ENCODE results near the gene JAZF1.

- TF ChIP-seq, protein P1, sequence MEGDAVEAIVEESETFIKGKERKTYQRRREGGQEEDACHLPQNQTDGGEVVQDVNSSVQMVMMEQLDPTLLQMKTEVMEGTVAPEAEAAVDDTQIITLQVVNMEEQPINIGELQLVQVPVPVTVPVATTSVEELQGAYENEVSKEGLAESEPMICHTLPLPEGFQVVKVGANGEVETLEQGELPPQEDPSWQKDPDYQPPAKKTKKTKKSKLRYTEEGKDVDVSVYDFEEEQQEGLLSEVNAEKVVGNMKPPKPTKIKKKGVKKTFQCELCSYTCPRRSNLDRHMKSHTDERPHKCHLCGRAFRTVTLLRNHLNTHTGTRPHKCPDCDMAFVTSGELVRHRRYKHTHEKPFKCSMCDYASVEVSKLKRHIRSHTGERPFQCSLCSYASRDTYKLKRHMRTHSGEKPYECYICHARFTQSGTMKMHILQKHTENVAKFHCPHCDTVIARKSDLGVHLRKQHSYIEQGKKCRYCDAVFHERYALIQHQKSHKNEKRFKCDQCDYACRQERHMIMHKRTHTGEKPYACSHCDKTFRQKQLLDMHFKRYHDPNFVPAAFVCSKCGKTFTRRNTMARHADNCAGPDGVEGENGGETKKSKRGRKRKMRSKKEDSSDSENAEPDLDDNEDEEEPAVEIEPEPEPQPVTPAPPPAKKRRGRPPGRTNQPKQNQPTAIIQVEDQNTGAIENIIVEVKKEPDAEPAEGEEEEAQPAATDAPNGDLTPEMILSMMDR (IDR thresholded peaks at IDR 0.05; ENCODE audit: low read depth, low read length, poor library complexity, severe bottlenecking): no peak
- TF ChIP-seq EZH2phosphoT487 (IDR thresholded peaks at IDR 0.05; ENCODE audit: borderline replicate concordance, low read length): no peak
These were observed 39.6 kb downstream of the JAZF1 start for GRCh38 chr7:28140979-28141378.

Measured in DOHH2 (cell line).